ENCODE data around the gene CACNG7. TPM values are rescaled to one million over a fixed set of nuclear protein-coding genes. Genes with fewer than 3 reads are reported as not detected.
A peak's percentile ranks its signal among the peaks of the same experiment; 100 is the strongest.
"Not testable (repeated sequence)": the region's sequence is repeated elsewhere in the genome, so short reads cannot be mapped to it uniquely, and the experiment has no call there.

The CACNG7 gene
- total RNA-seq, 3 donors from 2014 or later: 0.54 TPM; not detected in 2

GRCh38 chr19:53867225-53868090 is 41.6 kb upstream of the CACNG7 start, which contains the start of gene MYADM:
TSS of gene MYADM (plus strand) at chr19:53867883. CDS start at chr19:53873530, 5,647 bp downstream.
- H3K4me1 ChIP-seq (ENCODE audit: low read depth): peaks cover 33% of the 10 kb centered on the region

GRCh38 chr19:53868091-53868891 is 40.8 kb upstream of the CACNG7 start:
- H3K4me3 ChIP-seq: peak overlapping the region; percentile 23
- peak; percentile 9 for ATAC-seq
- H3K9me3 ChIP-seq: no peaks in the 10 kb centered on the region
- intact Hi-C loops (cut with DNase I, micrococcal nuclease): no loop called here
- TF ChIP-seq CTCF (IDR thresholded peaks at IDR 0.05): no peak
- H3K36me3 ChIP-seq (ENCODE audit: low read depth): no peaks in the 10 kb centered on the region
- DNase-seq: peak; percentile 57 to 84 (median 77)
- peaks cover 37% of the 10 kb centered on the region for H3K4me1 ChIP-seq (ENCODE audit: low read depth)

More at GRCh38 chr19:53867225-53868090, 41.6 kb upstream of the CACNG7 start, which contains the start of gene MYADM:
- peak; percentile 77 for ATAC-seq
- peak within 1 kb of the TSS; percentile 23 for H3K4me3 ChIP-seq
- no peak for TF ChIP-seq CTCF (IDR thresholded peaks at IDR 0.05)
- no peaks in the 10 kb centered on the region for H3K9me3 ChIP-seq
- peak; percentile 99 to 100 (median 100) for DNase-seq
- intact Hi-C loops (cut with DNase I, micrococcal nuclease): no loop called here
- no peaks in the 10 kb centered on the region for H3K36me3 ChIP-seq (ENCODE audit: low read depth)

- peak; percentile 93 to 95 (median 93) for DNase-seq
- intact Hi-C loops (cut with DNase I, micrococcal nuclease): no loop called here
- H3K36me3 ChIP-seq (ENCODE audit: low read depth): no peaks in the 10 kb centered on the region
- ATAC-seq: peak; percentile 67
- no peaks in the 10 kb centered on the region for H3K9me3 ChIP-seq
- TF ChIP-seq CTCF (IDR thresholded peaks at IDR 0.05): peak; percentile 15
- H3K4me1 ChIP-seq (ENCODE audit: low read depth): peaks cover 37% of the 10 kb centered on the region
- H3K4me3 ChIP-seq: peak overlapping the region; percentile 23
Observed at GRCh38 chr19:53868892-53869804, 39.9 kb upstream of the CACNG7 start.

- H3K9me3 ChIP-seq; ATAC-seq; H3K36me3 ChIP-seq (ENCODE audit: low read depth); intact Hi-C loops (cut with DNase I, micrococcal nuclease); DNase-seq: not testable (repeated sequence)
- peaks cover 31% of the 10 kb centered on the region for H3K4me1 ChIP-seq (ENCODE audit: low read depth)
- peak overlapping the region; percentile 23 for H3K4me3 ChIP-seq
Observed at GRCh38 chr19:53869805-53870484, 39.1 kb upstream of the CACNG7 start.

GRCh38 chr19:53870485-53870844 is 38.6 kb upstream of the CACNG7 start:
- intact Hi-C loops (cut with DNase I, micrococcal nuclease): no loop called here
- ATAC-seq (peak; percentile 5), DNase-seq (peak; percentile 66 to 73 (median 69))
- no peaks in the 10 kb centered on the region for H3K9me3 ChIP-seq
- no peak for TF ChIP-seq CTCF (IDR thresholded peaks at IDR 0.05)
- no peaks in the 10 kb centered on the region for H3K36me3 ChIP-seq (ENCODE audit: low read depth)
- H3K4me1 ChIP-seq (ENCODE audit: low read depth): peaks cover 27% of the 10 kb centered on the region
- no peak overlapping the region for H3K4me3 ChIP-seq
